Activated CD4-positive, alpha-beta T cell treated with anti-CD3 and anti-CD28 coated beads, Interleukin-2, amount 50 U/mL, for 1 hour (primary cell): ENCODE data around the gene MACIR.

Source experiments
- DNase-seq: peaks from one replicate; pipeline ENCODE4 v3.0.0-alpha.2; 2020

MACIR gene

DNA sequence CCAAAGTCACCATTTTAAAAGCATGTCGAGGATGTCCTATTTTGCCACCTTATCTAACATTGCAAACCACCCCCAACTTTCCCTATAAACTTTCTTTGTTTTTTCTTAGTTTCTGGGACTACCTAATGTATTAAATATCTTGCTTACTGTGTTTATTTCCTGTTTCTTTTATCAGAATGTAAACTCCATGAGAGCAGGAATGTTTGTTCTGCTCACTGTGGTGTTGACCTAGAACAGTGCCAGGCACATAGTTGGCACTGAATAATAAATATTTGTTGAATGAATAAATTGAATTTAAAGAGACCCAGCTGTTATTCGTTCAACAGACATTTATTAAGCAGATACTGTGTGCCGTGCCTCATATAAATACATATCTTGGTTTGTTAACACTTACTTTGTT lies 35.2 kb downstream of the MACIR start:
- no peak for DNase-seq

DNA sequence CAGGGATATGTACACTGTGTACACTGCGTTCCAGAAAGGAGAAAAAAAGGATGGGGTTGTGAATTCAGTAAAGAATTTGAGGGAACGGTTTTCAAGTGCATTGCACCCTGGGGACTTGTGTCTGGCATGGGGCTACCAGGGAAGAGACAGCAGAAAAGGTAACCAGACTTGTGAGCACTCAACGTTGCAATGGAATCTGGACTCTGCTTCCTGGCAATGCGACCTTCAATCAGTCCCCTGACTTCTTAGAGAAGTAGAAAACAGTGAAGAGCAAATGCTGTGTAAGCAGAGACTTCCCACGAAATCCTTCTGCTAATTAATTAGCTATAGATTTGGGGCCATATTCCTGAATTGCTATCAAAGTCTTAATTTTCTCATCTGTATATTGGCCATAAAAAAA lies 36.3 kb downstream of the MACIR start:
- DNase-seq: no peak

DNA sequence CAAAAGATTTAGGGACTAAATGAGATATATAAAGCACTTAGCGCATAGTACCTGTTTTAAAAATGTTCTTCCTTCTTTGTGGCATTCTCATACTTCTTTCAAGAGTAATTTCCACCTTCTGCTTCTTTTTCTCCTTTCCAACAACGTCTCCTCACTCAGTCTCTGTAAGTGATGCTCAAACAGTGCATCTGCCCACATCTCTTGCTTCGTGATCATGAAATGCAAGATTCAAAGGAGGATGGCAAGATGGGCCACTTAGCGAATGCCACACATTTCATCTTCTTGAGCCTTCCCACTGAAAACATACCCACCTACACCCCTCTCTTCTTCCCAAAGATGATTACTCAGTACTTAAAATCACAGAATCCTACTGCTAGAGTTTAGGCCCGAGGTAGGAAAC lies 36.9 kb downstream of the MACIR start:
- DNase-seq: no peak

DNA sequence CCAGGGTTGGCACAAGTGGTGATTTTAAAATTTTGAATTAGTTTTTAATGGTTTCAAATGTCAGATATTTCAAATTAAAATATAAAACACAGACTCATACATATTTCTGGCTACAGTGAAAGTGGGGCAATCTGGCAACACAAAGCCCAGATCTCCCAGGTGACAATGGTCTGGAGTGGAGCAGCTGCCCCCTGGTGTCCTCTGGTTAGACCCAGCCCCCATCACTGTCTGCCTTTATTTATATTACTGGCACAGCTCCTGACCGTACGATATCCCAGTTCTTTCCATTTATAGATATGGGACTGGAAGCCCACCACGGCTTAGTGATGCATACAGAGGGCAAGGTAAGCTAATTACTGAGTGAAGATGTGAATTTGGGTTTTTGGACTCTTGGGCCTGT lies 37.3 kb downstream of the MACIR start:
- DNase-seq: no peak

DNA sequence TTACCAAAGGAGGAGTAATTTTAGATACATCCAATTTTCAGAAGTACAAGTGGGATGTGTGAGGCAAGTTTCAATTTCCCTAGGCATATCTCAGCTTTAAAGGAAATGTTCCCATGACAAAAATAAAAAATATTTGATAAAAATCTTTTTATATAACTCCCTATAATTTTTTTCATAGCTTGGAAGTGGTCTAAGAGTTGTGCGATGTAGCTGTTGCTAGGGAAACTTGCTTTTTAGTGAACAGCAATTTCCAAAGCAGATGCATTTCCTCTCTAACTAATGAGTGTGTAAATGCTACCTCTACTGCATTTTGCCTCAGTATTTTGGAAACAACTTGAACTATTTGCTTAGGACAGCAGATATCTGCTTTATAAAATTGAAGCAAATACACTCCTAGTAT lies 39.6 kb downstream of the MACIR start:
- DNase-seq: no peak

DNA sequence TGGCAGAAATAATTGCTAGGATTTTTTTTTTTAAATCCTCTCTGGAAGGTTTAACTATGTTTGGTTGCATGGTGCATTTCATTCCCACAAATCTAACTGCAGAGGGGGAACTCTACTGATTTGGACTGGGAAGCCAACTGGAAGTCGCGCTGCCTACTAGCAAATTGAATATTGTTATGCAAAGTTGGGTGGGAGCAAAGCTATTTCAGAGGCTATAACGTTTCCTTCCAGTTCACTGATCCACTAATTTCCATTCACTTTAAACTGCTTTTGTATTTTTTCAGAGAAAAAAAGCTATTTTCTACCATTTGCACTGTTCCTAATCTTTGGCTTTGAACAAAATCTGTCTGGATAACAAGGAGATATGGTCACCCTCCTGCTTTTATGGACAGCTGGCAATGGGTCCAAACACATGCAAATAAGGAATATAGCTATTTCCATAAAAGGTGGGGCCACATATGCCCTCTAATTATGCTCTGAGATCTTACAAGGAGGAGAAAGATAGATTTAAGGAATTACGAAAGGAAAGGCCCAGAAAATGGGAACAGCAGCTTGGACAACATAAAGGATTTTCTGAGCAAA lies 40.1 kb downstream of the MACIR start:
- no peak for DNase-seq

DNA sequence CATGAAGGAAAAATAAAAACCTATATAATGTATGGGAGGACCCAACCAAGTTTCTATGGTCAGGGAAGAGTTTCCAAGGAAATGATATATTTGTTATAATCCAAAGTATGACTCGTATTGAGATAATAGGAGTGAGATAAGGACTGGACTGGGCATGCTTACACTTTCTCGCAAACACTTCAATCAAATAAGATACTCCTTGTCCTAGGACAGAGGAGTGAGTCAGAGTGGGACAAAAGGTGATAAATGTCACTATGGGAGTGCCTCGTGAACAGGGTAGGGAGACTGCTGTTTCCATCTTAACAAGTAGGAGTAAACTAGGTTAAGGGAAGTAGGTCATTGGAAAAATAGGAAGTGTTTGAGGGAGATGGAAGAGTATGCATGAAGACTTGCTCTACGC lies 47.2 kb downstream of the MACIR start:
- DNase-seq: no peak

DNA sequence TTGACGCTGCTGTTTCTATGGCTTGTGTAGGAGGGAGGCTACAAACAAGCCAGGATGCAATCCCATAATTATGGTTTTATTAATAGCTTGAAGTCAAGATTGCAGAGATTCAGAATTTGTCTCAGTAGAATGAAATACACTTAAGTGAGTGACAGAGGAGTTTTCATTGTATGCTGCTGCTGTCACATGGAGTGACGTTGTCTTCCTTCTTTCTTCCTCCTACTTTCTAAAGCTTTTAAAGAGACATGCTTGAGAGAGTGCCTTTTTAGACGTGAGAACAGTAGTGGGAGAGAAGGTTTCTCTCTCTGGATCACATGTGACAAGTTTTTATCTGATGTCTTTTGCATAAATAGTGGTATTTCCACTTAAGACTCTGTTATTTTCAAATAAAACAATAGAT lies 48.9 kb downstream of the MACIR start:
- DNase-seq: no peak

DNA sequence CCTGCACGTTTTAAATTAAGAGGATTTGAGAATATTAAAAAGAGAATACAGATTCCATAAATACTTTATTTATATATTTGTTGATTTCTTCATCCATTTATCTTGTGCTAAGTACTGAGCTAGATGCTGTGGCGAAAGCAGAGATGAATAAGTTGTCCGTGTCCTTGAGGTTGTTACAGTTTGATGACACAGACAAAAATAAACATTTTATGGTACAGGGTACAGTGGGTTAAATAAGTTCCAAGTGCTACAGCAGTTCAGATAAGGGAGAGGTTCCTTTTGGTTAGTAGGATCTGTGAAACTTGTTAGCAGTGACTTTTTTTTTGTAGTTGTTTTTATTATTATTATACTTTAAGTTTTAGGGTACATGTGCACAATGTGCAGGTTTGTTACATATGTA lies 50.2 kb downstream of the MACIR start:
- no peak for DNase-seq

DNA sequence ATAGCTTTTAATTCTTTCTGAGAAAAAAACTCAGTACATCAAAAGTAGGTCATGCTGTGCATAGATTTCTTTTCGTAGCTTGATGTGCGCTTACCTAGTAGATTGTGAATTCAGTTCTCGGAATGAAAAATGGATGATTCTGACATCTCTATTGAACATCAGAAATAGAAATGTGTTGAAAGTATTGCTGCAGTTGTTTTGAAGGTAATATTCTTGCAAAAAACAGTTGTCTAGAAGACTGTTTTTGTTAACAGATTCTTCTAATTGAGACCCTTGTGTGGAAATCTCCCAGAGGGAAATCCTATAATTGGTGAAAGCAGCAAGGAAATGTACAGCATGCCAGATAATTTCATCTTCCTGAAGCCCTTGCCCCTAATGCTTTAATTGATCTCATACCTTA lies 54.5 kb downstream of the MACIR start:
- DNase-seq: no peak

DNA sequence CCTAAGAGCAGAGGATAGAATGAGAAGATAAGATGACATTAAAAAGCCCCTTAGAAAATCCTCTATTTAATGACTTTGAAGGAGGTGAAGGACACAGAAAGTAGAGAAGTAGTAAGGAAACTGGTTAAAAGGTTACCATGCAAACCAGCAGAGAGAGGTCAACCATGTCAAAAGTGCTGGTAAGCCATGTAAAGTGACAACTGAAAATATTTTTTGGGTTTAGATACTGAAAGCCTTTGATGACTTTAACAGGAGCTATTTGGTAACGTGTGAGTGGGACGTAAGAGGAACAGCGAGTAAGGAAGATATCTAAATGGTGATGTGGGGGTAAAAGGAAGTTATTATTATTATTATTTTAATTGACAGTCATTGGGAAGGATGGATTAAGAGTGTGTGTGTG lies 56.9 kb downstream of the MACIR start:
- DNase-seq: no peak

DNA sequence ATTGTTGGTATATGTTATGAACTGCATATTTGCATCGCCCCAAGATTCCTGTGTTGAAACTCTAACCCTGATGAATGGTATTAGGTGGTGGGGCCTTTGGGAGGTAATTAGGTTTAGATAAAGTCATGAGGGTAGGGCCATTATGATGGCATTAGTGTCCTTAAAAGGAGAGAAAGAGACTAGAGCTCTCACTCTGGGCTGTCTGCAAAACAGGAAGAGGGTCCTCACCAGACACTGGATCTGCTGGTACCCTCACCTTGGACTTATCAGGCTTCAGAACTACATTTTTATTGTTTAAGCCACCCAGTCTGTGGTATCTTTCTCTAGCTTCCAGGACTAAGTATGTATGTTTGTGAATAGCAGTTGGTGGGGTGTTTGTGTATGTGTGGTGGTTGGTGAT lies 68.9 kb downstream of the MACIR start:
- DNase-seq: no peak

DNA sequence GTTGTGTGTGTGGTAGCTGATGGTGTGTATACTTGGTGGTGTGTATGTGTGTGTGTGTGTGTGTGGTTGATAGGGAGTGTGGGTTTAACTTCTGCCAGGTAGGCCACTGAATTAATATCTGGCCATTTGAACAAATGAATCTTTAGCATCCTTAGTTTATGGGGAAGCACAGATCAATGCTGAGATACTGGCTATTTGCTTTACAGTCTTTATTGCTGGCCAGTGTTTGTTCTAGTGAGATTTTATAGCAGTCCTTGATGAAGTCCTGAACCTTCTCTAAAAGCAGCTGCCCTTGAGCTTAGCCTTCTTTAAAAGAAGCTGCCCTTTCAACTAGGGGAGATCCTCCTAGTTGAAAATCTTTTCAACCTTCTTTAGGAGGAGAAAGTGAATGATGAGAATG lies 69.3 kb downstream of the MACIR start:
- no peak for DNase-seq
